ENCODE data around the gene C1QTNF12.

C1QTNF12 gene

GRCh38 chr1:1240822-1241587, 5.5 kb downstream of the C1QTNF12 start:
- no peak for DNase-seq (ENCODE audit: low read depth)

GRCh38 chr1:1240348-1240732, 6.2 kb downstream of the C1QTNF12 start:
- no peak for DNase-seq (ENCODE audit: low read depth)

DNA sequence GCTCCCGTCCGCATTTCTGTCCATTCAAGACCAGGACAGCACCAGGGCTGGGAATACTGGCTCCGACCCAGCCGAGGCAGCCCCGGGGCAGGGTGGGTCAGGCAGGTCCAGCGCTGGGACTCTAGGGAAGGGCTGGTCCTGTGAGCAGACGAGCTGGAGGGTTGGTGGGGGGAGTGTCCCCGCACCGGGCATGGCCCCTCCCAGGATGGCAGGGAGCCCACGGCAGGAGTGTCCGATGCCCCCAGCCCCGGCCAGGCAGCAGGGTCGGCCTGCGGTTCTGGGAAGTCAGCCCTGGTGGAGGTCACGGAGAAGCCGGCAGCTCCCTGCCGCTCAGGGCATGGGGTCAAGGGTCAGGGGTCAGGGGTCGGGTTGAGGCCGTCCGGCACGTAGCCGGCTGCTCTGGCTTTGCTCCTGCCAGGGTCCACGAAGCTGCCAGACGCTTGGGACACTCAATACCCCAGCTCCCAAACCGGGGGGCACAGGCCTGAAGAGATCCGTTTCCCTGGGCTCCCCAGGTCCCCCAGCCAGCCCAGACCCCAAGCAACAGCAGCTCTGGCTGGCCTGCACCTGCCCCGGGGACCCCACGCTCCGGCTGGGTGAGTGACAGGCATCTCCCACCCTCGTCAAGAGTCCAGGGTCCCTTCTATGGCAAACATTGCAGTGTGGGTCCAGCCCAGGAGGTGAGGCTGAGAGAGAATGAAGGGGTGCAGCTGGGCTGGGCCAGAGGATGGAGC, 6.7 kb downstream of the C1QTNF12 start:
- DNase-seq (ENCODE audit: low read depth): no peak

DNA sequence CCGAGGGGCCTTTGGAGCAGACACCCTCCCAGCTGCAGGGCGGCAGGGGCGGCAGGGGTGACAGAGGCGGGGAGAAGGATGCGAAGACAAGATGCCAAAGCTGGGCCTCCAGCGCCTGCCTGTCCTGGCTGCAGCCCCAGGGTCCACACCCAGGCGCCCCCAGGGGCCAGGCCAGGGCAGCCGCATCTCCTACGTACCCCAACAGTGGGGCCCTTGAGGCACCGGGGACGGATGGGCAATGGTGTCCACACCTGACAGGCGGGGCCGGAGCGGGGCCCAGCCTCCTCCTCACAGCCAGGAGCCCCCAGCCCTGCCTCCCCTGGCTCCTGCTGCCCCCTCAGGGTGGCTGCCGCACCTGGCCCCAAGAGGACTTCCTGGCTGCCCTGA, 7.3 kb downstream of the C1QTNF12 start:
- no peak for DNase-seq (ENCODE audit: low read depth)

DNA sequence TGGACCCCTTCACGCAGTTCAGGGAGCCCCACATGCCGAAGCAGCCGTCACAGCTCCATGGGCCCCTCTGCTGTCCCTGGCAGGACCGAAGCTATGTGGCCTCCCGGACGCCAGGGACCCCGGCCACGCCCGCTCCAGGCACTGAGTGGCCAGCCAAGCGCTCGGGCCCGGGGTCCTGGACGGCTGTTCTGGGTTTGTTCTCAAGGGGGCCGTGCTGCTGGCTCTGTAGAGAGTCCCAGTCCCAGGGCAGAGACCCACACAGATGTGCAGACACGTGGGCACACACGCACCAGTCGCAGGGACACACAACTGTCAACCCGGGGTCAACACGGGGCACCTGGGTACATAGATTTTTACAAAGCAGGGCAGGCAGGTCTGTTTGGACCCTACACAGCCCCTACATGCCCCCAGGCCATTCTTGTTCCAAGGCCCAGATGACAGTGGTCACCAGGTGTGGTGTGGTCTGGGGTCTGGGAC, 7.8 kb downstream of the C1QTNF12 start:
- no peak for DNase-seq (ENCODE audit: low read depth)

GRCh38 chr1:1237874-1238701, 8.4 kb downstream of the C1QTNF12 start:
- no peak for DNase-seq (ENCODE audit: low read depth)

DNA sequence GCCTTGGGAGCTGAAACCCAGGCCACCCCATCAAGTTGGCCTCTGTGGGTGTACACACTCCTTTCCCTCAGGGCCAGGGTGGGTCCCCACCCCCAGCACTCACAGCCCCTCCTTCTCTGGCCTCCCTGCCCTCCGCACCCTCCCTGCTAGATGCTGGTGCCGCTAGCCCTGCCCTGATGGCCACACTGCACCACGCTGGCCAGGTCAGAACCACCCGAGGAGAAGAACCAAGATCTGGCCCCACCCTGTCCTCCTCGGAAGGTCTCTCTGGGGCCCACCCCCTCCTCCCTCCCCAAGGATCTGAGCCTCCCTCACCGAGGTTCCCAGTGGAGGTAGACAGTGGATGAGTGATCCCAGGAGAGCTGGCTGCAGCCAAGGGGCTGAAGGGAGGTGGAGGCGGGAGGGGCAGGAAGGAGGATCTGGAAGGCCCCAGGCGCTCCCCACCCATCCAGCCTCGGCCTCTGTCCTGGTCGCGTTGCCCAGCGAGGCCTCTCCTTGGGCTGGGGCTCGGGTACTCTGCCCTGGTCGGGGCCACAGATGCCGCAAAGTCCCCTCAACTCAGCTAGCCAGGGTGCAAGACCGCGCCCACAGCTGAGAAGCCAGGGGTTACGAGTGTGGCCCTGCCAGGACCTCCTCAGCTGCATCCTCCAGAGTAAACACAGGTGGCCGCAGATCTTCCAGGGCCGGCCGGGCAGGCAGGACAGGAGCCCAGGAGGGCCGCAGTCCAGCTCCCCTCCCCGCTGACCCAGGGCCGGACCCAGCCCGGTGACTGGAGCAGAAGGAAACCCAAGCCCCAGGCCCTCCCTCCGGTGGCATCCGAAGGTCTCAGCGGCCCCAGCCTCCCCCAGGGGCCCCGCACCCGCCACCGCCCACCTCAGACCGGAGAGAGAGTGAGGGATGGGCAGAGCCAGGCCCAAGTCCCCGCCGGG, 9.3 kb downstream of the C1QTNF12 start:
- DNase-seq (ENCODE audit: low read depth): no peak

DNA sequence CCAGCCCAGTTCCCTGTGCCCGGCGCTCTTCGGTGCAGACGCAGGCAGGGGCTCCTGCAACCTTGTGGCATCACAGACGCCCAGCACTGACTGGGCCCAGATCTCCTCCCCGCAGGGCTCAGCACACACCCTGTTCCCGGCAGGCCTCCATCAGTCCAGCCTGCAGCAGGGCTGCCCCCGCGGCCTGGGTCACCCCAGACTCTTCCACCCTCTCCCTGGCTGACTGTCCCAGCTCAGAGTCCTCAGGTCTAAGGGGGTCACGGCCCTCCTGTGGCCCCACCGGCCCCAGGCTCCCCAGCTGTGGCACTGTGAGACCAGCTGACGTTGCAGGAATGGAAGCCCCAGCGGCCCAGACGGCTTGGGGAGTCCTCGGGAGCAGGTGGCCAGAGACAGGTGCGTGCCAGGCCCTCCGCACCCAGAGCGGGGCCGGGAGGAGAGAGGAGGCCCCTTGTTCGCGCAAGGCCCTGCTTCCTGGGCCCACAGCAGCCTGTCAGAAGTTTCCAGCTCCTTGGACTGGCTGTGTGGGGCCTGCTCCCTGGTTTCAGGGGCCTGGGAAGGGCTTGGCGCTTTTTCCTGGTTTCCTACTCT, 10.3 kb downstream of the C1QTNF12 start:
- DNase-seq (ENCODE audit: low read depth): no peak

GRCh38 chr1:1235016-1235744, 11.3 kb downstream of the C1QTNF12 start:
- DNase-seq (ENCODE audit: low read depth): no peak

DNA sequence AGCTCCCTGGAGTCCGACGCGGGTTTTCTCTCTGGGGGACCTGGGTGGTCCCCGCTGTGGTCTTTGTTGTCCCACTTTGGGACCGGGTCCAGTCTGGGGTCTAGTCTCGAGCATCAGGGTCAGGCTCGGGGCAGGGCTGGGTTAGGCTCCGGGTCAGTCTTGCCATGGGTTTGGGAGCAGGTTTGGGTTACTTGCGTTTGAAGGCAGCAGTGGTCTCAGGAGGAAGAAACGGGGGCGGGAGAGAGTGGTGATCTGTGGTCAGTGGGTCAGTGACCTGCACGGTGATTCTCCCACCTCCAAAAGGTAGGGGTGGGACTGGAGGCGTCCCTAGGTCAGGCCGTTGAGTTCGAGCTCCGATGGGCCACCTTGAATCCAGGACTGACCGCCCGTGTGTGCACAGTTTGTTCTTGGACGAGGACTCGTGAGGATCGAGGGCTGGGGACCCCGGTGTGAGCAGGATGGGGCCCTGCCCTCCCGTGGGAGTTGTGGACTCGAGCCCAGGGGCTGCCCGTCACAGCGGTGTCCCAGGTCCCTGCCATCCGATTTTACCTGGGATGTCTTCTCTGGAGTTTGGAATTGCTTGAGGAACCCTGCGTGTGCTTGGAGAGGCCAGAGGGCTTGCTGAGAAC, 12.2 kb downstream of the C1QTNF12 start:
- no peak for DNase-seq (ENCODE audit: low read depth)

GRCh38 chr1:1233567-1233892, 13.0 kb downstream of the C1QTNF12 start:
- DNase-seq (ENCODE audit: low read depth): no peak

- no peak for DNase-seq (ENCODE audit: low read depth)
These were observed 13.5 kb downstream of the C1QTNF12 start for GRCh38 chr1:1232796-1233566.

DNA sequence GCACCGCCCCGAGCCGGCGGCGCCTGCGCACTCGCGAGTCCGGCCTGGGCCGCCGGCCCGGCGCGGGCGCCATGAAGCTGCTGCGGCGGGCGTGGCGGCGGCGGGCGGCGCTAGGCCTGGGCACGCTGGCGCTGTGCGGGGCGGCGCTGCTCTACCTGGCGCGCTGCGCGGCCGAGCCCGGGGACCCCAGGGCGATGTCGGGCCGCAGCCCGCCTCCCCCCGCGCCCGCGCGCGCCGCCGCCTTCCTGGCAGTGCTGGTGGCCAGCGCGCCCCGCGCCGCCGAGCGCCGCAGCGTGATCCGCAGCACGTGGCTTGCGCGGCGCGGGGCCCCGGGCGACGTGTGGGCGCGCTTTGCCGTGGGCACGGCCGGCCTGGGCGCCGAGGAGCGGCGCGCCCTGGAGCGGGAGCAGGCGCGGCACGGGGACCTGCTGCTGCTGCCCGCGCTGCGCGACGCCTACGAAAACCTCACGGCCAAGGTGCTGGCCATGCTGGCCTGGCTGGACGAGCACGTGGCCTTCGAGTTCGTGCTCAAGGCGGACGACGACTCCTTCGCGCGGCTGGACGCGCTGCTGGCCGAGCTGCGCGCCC, 14.2 kb downstream of the C1QTNF12 start, which contains the start of gene B3GALT6:
Gene B3GALT6, plus strand, starts transcription at position 30 of the 588 bp plus-strand sequence. Its CDS starts 42 bp downstream, at position 72.
- DNase-seq (ENCODE audit: low read depth): no peak

GRCh38 chr1:1231400-1232207, 14.9 kb downstream of the C1QTNF12 start, which contains the start of gene SDF4:
SDF4 (minus strand) TSS chr1:1232001; CDS start chr1:1228772, 3,229 bp downstream.
- DNase-seq (ENCODE audit: low read depth): peak; percentile 97

GRCh38 chr1:1230656-1231399, 15.7 kb downstream of the C1QTNF12 start:
- no peak for DNase-seq (ENCODE audit: low read depth)

GRCh38 chr1:1229770-1230169, 16.8 kb downstream of the C1QTNF12 start:
- no peak for DNase-seq (ENCODE audit: low read depth)

Measured in activated T-cell treated with anti-CD3 and anti-CD28 coated beads for 48 hours (primary cell).